Mammary microvascular endothelial cell (primary cell): ENCODE data around the gene MINDY4. TPM values are rescaled to one million over a fixed set of nuclear protein-coding genes. Genes with fewer than 3 reads are reported as not detected.

Experiments used
- total RNA-seq: library from RNA; depleted of rRNA; stranded (reverse); fragments of >200 nt; gene quantifications from 2 replicates; pipeline ENCODE4 v1.2.3, GENCODE V29; 2015

MINDY4 gene
- 3.9 and 5.6 TPM in 2 replicates for total RNA-seq

DNA sequence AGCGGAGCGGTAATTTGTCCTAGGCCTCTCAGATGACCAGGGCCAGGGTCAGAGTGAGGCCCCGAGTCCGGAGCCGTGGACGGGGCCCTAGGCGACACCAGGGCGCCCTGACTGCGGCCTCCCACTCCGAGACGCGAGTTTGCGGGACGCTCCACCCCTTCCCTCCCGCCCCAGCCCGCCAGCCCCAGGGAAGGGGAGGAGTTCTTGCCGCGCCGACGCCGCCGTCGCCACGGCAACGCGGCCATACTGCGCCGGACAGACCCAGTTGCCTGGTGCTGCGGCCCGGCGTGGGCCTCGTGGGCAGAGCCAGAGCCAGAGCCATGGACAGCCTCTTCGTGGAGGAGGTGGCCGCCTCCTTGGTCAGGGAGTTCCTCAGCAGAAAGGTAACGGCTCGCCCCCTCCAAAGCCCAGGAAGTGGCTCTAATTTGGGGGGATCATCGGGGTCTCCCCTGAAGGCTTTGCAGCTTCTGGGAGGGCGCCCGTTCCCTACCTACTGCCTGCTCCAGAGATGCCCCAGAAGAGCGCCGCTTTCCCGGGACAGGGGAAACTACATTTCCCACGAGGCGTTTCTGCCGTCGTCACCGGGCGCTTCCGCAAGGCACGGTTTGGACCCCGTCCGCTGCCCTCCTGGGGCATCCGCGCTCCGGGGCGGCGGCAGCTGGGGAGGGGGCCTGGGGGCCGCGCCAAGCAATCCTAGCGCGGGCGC lies at the start of gene MINDY4:
Gene MINDY4, plus strand, starts transcription at position 244 of the 706 bp plus-strand sequence. Its CDS starts 77 bp downstream, at position 321.

DNA sequence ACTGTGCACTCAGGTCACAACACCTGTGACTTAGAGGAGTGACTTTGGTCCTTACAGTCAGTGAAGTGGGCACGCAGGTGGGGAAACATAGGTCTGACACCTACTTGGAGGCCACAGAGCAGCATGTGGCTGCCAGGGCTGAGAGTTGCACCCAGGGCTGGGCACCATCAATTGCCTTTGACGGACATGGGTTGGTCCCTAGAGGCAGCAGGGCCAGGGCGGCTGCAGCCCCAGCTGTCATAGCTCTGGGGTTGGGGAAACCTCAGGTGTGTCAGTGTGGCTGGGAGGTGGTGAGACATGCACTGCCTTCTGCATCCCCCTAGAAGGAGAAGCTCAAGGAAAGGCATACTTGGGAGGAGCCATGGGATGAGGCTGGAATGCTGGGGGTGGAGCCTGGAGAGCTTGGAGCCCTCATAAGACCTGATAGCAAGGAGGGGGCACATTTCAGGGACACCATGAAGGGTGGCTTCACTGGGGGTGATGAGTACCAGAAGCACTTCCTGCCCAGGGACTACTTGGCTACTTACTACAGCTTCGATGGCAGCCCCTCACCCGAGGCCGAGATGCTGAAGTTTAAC lies 19.4 kb upstream of the MINDY4 start, which contains the start of gene INMT:
Gene INMT, plus strand, starts transcription at position 440 of the 578 bp plus-strand sequence. Its CDS starts 16 bp downstream, at position 456.

DNA sequence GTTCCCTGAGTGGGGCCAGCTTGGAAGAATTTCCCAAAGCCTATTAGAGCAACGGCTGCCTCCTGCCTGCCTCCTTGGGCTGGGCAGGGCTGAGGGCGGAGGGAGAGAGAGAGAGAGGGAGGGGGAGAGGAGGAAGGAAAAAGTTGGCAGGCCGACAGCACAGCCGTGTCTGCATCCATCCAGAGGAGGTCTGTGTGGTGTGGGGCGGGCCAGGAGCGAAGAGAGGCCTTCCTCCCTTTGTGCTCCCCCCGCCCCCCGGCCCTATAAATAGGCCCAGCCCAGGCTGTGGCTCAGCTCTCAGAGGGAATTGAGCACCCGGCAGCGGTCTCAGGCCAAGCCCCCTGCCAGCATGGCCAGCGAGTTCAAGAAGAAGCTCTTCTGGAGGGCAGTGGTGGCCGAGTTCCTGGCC lies 140.3 kb downstream of the MINDY4 start, which contains the start of gene AQP1:
Gene AQP1, plus strand, starts transcription at position 293 of the 409 bp plus-strand sequence. Its CDS starts 57 bp downstream, at position 350.

Other genes with a start within 250 kb of the MINDY4 start
- 226 and 302 TPM in 2 replicates for gene GARS1, start 176.5 kb upstream of the MINDY4 start, total RNA-seq
- not detected in 2 replicates for gene CRHR2, start 89.0 kb upstream of the MINDY4 start, total RNA-seq
- gene INMT, start 19.3 kb upstream of the MINDY4 start, total RNA-seq: 0.27 and 0.64 TPM in 2 replicates
- gene AQP1, start 140.4 kb downstream of the MINDY4 start, total RNA-seq: 1.4 and 4.9 TPM in 2 replicates
- gene GHRHR, start 192.5 kb downstream of the MINDY4 start, total RNA-seq: not detected in 2 replicates